C4-2B (cell line): ENCODE data around the gene TMEM33.

Experiments used
- CTCF ChIP-seq: fragments of 450-650 bp; conservative IDR thresholded peaks from 2 replicates; pipeline ENCODE4 v1.5.1; 2017; ENCODE audit warnings: mild to moderate bottlenecking
- ZFX ChIP-seq: fragments of 450-650 bp; IDR thresholded peaks from 2 replicates; pipeline ENCODE4 v1.6.1; 2017

- TF ChIP-seq CTCF (peak; percentile 46), ZFX (peak; percentile 86)
Observed at GRCh38 chr4:41990365-41991111, 55.3 kb downstream of the TMEM33 start, which contains the start of gene SLC30A9.
